GM19193 (cell line): ENCODE measurements around the gene CMIP.

Experiments used
- POLR2A ChIP-seq: IDR thresholded peaks from 4 replicates; pipeline ENCODE4 v1.6.1; 2011; ENCODE audit not compliant: insufficient read depth, insufficient read length; ENCODE audit errors: extremely low read depth

Gene CMIP

DNA sequence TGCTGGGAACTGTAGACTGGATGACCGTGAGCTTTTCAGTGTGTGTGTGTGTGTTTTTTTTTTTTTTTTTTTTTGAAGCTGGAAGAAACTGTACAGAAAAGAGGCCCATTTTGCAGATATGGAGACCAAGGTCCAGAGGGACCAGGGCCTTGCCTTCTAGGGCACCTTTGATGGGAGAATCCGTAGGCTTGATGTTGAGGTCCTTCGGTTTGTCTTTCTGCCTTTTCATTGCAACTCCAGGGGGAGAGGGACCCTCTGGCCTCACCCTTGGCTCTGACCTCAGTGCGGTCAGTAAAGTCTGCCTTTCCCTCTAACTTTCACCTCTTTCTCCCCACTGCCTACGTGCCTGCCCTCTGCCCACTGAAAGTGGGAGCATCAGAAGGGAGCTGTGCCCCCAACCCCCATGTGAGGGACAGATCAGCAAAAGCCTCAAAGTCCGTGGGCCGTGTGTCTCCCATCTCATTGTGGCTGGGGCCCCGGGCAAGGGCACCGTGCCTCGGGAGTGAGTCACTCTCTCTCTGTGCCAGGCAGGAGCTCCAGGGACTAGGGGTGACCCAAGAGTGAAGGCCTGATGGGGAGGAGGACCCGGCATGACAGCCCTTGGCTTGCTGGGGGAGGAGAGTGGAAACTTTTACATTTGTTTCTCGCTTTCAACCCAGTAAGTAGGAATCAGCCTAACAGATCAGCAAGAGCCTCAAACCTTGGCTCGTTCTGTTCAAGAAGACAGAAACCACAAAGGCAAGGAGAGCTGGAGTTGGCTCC lies 123.6 kb downstream of the CMIP start:
- no peak for TF ChIP-seq POLR2A

DNA sequence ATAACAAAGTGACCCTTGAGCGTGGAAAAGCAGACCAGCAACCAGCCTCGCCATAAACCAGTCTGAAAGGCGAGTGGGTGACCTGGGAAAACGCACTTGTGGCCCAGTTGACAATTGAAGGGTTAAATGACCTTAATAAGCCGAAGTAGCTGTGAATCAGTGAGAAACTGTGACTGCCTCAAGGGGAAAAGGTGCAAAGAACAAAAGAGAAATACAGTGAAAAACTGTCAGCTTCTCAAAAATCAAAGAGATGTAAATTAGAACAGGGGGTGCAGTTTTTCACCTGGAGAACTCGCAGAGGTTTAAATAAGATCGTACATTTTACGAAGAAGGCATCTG lies 124.1 kb downstream of the CMIP start:
- no peak for TF ChIP-seq POLR2A

DNA sequence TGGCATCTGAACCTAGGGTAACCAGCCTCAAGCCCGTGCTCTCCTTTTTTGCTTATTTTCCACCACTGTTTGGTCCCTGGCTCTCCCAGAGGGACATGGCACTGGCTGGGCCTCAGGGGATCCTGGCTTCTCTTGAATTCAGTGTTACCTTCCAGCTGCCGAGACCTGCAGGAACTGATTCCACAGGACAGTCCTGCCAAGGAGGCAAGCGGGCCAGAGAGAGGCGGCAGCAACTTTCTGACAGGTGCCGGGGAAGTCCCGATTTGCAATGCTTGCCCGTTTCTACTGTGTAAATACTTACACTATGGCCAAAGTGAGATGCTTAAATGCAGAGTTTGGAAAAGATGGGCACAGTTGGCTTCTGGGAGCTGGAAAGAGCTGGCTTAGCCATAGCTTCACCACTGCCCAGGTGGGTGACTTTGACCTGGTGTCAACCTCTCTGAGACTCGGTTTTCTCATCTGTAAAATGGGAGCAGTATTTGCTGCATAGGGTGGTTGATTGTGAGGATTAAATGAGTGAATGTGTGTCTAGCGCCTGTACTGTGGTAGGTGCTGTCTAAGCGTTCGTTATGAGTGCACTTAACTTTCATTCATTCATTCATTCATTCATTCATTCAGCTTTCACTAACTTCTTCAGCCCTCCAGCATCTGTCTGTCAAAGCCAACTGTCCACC lies 124.9 kb downstream of the CMIP start:
- no peak for TF ChIP-seq POLR2A

DNA sequence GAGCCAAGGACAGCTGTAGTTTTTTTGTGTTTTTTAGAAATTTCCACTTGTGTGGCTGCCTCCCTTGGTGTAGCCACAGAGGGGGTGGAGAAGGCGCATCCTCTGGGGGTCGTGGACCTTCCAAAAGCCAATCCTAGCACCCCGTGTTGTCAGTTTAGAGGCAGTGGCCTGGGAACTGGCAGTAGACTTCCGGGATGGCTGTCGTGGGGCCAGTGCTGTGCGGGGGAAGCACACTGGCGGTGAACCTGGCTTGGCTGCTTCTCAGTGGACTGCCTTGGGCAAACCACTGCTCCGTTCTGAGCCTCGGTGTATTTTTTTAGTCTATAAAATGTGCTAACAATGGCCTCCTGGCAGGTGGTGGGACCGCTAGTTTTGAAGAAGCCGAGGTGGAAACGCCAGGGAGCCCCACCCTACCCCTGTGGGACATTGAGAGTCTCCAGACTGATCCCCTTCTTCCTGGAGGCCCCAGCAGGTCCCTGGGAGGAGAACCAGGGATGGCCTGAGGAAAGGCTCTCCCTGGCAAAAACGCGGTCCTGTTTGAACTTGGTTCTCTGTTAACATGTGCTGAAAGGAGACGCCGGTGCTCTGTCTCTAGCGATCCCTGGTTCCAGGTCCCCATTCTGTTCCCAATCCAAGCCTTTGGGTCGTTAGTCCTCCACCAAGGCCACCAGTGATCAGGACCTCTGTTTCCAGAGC lies 125.7 kb downstream of the CMIP start:
- TF ChIP-seq POLR2A: no peak

DNA sequence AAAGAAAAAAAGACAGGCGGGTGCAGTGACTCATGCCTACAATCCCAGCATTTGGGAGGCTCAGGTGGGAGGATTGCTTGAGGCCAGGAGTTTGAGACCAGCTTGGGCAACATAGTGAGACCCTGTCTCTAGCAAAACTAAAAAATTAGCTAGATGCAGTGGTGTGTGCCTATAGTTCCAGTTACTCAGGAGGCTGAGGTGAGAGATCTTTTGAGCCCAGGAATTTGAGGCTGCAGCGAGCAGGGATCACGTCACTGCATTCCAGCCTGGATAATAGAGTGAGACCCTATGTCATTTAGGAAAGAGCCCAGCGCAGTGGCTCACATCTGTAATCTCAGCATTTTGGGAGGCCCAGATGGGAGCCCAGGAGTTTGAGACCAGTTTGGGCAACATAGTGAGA lies 126.6 kb downstream of the CMIP start:
- no peak for TF ChIP-seq POLR2A

DNA sequence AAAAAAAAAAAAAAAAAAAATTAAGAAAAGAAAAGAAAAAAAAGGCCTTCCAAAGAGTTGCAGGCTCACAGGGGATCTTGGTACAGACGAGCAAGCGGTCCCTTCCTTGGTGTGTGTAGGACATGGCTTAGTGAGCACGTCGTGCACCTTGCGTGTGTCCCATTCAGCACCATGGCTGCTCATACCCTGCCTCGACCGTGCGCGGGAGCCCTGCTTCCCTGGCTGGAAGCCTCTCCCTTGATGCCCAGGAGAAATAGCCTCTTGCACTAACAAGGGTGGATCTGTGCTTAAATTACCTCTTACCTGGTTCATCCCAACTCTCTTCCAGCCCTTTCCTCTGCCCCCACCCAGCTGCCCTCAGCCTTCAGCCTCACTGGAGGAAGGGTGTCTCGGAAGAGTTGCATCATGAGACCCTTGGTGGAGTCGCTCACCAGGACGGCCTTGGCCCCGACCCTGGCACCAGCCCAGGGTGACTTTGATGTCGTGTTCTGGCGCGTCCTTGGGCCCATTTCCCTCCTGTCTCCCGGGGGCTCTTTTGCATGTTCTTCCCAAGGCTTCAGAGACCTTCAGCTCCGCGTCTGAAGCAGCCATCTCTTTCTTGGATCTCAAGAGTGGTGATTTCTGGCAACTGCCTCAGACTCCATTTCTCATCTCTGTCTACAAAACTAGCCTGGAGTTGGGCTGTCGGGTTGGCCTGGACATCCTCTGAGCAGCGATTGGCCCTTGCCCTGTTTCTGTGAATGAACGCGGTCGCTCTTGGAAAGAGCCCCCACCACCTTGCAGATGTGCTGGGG lies 127.2 kb downstream of the CMIP start:
- no peak for TF ChIP-seq POLR2A

DNA sequence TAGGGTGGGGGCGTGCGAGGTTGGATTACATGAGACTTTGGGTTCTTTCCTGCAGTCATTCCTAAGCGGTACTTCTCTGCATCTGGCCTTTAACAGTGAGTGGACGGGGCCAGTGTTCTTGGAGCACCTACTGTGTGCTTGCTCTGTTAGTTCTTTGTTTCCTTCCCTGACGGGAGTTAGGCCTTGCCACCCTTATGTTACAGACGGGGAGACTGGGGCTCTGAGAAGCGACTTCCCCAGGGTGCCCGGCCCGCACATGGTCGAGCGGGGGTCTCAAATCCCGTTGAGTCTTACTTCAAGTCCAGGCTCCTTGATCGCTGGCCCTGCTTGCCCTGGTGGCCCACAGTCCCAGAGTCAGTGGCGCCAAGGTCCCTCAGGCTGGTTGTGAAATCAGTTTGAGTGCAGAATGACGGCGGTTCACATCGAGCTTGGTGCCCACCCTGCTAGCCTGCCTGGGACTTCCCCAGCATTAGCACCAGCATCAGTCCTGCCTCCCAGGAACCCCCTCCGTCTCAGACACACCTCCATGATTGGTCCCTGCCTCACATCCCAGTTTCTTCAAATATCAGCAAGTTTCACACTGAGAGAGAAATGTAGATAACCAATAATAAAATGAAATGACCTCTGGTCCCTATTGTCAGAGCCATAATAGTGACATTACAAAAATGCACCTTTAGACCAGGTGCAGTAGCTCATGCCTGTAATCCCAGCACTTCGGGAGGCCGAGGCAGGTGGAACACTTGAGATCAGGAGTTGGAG lies 128.0 kb downstream of the CMIP start:
- TF ChIP-seq POLR2A: no peak

DNA sequence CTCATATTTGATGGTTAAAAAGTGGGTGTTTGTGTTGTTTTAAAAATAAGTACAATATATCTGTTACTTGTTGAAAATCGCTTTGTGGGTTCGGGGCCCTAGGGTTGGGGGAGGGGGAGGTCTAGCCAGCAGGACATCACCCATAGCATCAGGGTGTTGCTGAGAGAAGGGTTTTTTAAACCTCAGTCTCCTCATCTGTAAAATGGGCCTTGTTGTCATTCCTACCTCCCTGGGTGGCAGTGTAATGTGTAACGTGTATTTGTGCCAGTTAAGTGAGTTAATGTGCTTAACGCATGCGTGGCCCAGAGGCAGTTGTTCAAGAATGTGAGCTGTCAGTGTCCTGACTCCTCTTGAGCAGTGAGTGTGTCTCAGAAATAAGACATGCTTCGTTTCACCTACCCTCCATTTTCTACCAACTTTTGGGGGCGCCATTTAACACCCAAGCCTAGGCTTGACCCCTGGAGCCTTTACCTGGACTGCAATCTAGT lies 129.0 kb downstream of the CMIP start:
- TF ChIP-seq POLR2A: no peak

DNA sequence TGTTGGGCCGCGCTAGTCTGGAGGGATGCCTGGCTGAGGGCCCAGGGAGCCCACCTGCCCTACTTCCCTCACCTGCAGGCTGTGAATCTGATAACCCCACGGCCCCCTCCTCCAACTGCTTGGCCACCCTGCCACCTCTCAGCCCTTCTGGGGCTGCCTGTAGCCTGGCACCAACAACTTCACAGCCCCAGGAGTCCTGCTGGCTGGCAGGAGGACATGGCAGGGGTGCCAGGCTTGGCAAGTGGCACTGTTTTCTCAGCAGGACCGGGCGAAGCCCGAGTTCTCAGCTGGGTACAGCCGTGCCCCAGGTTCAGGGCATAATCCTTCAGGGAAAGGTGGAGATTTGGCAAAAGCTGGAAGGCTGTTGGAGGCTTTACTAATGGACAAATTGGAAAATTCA lies 129.6 kb downstream of the CMIP start:
- no peak for TF ChIP-seq POLR2A

DNA sequence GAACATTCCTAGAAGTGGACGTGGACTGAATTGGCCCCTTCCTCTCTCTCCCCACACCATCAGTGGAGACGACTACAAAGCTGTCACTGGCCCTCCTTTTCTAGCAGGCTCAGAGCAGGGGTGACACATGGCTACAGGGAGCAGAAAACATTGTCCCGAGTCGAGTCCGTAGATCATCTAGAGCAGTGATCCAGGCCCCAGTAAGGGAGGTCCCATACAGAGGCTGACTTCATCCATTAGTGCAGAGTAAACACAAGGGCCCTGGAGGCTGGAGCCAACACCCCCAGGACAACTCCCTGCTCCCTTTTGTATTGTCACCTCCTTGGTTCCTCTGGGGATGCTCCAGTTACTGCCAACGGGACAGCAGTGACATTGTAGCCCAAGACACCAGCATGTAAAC lies 130.7 kb downstream of the CMIP start:
- no peak for TF ChIP-seq POLR2A

DNA sequence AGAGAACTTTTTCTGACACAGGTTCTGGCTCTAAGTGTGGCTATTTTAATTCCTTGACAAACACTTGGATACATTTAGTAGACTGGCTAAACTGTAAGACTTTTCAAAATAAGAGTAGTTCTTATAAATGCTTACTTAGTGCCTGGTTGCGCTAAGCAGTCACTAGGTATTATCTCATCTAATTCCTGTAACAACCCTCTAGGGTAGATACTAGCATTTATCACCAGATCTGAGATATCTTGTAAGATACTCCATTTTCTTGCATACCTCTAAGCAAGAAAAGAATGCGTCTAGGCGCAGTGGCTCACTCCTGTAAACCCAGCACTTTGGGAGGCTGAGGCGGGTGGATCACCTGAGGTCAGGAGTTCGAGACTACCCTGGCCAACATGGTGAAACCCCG lies 131.2 kb downstream of the CMIP start:
- no peak for TF ChIP-seq POLR2A

DNA sequence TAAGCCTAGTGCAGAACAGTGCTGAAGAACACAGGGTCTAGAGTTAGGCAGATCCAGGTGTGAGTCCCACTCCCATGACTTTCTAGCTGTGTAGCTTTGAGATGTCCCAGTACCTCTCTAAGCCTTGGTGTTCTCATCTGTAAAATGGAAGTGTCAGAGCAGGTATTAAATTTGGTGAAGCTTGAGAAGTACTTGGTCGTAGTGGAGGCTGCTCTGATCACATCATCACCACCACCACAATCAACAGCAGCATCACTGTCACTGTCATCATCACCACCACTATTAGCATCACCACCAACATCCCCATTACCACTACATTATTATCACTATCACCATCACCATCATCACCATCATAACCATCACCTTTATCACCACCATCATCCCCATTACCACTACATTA lies 132.1 kb downstream of the CMIP start:
- no peak for TF ChIP-seq POLR2A

DNA sequence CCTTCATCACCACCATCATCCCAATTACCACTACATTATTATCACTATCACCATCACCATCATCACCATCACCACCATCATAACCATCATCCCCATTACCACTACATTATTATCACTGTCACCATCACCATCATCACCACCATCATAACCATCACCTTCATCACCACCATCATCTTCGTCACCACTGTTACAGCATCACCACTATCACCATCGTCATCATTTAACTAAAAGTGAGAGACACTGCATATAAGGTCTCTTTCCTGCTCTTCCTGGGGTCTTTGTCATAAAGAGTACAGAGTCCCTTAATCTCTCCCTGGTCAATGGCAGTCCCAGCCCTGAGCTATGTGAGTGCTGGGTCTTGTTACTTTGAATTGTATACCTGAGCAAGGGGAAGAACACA lies 133.5 kb downstream of the CMIP start:
- no peak for TF ChIP-seq POLR2A

DNA sequence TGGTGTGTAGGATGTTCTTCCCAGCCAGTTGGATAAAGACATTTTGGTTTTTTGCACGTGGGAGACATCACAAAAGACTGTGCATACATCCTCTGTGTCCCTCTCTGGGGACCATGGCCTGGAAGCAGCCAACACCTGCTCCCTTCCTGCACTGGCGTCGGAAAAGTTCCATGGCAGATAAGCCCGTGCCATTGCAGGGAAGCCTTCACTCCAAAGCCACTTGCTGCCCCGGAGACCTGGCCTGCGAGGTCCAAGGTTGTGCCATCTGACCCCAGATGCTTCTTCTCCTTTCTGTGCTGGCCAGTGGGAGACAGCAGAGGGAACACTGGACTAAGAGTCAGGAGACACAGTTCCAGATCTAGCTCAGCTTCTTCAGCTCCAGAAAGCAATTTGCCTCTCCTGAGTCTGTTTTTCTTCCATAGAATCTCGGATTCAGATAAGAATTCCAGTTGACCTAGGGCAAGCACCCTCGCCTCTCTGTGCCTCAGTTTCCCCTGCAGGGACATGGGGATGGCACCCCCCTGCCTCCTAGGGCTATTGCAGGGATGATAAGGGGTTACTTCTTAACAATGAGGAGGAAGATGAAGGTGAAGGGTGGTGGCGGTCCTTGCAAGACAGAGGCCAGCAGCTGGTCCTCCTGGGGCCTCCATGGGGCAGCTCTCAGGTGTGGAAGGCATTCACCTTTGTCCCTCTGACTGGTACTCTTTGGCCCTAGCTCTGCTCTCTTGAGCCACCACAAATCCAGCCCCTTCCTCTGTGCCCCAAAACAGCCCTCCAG lies 134.2 kb downstream of the CMIP start:
- TF ChIP-seq POLR2A: no peak

DNA sequence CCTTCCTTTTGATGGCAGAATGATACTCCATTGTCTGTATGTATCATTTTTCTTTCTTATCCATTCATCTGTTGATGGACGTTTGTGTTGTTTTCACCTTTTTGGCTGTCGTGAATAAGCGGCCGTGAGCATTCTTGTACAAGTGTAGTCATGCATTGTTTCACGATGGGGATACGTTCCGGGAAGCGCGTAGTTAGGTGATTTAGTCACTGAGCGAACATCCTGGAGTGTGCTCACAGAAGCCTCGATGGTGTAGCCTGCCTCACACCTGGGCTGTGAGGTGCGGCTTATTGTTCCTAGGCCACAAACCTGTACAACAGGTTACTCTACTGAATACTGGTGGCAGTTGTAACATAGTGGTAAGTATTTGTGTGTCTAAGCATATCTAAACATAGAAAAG lies 136.5 kb downstream of the CMIP start:
- no peak for TF ChIP-seq POLR2A
